GM21515 (cell line): Measurements from ENCODE around the gene JAKMIP1.

Experiments used
- ATAC-seq: cut with Tn5 transposase; IDR thresholded peaks from one replicate; pipeline ENCODE4 v1.9.1; 2021; ENCODE audit not compliant: unreplicated experiment

Gene JAKMIP1

GRCh38 chr4:6105311-6105911, 94.9 kb downstream of the JAKMIP1 start:
- no peak for ATAC-seq

- ATAC-seq = no peak
Measured at GRCh38 chr4:6104541-6105130, 95.7 kb downstream of the JAKMIP1 start.

DNA sequence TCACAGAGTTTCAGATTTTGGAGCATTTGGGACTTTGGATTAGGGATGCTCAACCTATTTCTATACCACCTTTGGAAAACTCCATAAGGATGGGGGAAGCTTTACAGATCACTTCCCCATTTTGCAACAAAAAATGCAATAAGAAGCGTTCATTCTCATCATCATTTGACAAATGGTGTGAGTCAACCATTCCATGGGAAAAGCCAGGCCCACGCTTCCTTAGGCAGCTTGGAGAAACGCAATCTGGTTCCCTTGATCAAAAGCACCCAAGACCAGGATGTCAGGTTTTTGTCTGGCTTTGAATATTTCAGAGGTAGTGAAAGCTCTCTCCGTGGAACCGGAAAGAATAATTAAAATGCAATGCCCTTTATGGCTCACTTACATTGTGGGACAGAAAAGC, 102.8 kb downstream of the JAKMIP1 start:
- ATAC-seq = no peak

GRCh38 chr4:6095897-6096296, 104.5 kb downstream of the JAKMIP1 start:
- no peak for ATAC-seq

DNA sequence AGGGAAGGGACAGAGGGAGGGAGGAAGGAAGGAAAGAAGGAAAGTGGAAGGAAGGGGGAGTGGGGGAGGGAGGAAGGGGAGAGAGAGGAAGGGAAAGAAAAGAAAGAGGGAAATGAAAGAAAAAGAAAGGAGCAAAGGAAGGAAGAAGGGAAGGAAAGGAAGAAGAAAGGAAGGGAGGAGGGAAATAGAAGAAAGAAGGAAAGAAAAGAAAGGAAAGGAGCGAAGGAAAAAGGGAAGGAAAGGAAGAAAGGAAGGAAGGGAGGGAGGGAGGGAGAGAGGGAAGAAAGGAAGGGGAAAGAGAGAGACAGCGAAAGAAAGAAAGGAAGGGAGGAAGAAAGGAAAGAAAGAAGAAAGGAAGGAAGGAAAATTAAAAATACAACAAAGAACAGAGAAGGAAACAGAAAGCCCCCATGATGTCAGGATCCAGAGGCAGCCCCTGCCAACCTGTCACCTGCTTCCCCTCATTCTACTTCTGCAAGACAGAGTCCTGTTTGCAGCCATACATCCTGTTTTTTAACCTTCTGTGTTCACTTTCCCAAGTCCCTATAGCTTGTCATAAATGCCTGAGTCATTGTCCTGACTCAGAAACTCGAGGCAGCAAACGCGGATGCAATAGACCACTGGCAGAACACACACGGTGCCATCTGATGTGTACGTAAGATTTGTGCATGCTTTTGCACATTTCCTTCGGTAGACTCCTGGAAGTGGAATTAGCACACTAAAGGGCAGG, 105.2 kb downstream of the JAKMIP1 start:
- ATAC-seq = no peak

GRCh38 chr4:6093671-6094070, 106.7 kb downstream of the JAKMIP1 start:
- ATAC-seq = no peak

- ATAC-seq = no peak
Measured at GRCh38 chr4:6092971-6093370, 107.4 kb downstream of the JAKMIP1 start.

GRCh38 chr4:6092131-6092530, 108.2 kb downstream of the JAKMIP1 start:
- no peak for ATAC-seq

DNA sequence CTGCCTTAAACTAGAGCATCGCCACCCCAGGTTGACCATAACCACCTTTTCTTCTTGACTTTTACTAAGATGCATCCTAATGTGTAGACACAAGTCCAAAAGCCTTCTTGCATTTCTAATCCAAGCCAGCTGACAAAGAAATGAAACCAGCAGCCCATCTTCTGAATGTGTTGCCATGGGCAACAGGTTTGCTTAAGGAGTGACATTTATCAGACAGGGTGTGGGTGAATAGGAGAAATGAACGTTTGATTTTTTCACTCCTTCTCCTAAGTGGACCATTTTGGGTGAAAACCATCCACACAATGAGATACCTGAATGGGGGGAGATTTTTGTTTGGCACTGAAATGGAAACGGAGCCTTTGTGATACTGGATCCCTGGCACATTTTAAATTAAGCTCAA, 109.4 kb downstream of the JAKMIP1 start:
- ATAC-seq = no peak

GRCh38 chr4:6088950-6089349, 111.4 kb downstream of the JAKMIP1 start:
- no peak for ATAC-seq

GRCh38 chr4:6087669-6088341, 112.5 kb downstream of the JAKMIP1 start:
- no peak for ATAC-seq

- no peak for ATAC-seq
Measured at GRCh38 chr4:6086846-6087245, 113.5 kb downstream of the JAKMIP1 start.

DNA sequence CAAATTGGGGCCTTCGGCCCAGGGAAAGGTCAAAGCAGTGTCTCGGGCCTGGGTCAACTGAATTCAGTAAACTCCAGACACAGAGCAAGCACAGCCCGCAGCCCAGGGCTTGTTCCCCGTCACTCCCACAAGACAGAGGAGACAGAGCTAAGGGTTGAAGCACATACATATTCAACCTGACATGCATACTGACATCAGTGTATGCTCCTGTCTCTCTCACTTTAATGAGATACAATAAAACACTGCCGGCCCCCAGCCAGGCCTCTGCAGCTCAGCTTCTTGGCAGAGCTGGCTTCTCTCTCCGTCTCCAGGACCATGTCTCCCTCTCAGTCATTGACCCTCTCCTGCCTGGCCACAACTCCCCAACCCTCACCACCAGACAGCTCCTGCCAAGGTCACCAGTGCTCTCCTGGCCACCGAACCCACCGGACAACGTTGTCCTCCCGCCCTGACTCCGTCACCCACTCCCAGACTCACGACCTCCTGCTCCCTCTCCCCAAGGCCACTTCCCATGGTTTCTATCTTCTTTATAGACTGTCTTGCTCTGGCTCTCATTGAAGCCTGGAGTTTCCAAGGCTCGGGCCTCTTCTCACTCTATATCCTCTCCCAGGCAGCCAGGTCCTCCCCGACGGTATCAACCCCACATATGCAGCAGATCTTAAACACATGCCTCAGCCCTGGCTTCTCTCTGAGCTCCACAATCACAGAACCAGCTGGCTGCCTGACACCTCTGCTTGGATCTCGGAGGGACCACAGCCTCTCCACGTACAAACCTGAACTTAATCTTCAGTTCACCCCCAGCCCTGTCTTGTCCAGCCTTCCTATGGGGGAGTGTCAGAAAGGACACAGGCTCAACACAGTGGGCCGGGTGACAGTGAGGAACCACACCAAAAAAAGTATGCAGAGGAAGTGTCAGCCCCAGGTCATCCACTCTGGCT, 114.4 kb downstream of the JAKMIP1 start:
- no peak for ATAC-seq

- no peak for ATAC-seq
Measured at GRCh38 chr4:6085028-6085690, 115.2 kb downstream of the JAKMIP1 start.

DNA sequence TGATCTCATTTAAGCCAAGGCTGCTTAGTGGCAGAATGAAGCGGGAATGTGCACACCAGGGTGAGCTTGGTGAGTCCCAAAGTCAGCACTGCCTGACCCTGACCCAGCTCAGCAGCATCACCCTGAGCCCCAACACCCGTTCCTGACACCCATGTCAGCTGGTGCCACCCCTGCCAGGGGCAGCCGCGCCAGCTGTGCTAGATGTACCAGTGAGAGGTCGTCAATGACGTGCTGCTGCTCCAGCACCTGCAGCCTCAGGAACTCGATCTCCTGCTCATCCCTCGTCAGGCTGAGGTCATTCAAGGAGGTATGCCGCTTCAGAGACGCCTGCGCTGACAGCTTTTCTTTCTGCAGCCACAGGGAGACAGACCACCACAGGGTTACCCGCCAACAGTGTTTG, 120.4 kb downstream of the JAKMIP1 start:
- ATAC-seq = no peak

GRCh38 chr4:6078560-6078959, 121.8 kb downstream of the JAKMIP1 start:
- ATAC-seq = no peak

DNA sequence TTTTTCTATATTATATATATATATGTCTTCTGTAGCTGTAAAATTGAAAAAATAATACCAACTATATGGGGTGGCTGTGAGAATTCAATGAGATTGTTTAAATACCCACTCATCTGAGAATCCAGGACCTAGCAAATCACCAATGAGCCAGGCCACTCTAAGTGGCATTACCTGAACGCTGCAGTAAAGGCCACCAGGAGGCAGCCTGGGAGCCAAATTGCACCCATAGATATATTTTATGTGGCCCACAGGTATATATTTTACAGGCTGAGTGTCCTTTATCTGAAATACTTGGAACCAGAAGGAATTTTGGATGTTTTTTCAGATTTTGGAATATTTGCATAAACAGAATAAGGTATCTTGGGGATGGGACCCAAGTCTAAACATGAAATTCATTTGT, 124.0 kb downstream of the JAKMIP1 start:
- no peak for ATAC-seq

- no peak for ATAC-seq
Measured at GRCh38 chr4:6074758-6075157, 125.6 kb downstream of the JAKMIP1 start.

- ATAC-seq = no peak
Measured at GRCh38 chr4:6071959-6072720, 128.2 kb downstream of the JAKMIP1 start.
